ENCODE results near the gene ACOT9. TPM values are rescaled to one million over a fixed set of nuclear protein-coding genes. Genes with fewer than 3 reads are reported as not detected.
A peak's percentile ranks its signal among the peaks of the same experiment; 100 is the strongest.

Gene ACOT9
- total RNA-seq, 6 experiments from 2014 or later, result 8.9 to 20.2 (median 14.6) TPM

DNA sequence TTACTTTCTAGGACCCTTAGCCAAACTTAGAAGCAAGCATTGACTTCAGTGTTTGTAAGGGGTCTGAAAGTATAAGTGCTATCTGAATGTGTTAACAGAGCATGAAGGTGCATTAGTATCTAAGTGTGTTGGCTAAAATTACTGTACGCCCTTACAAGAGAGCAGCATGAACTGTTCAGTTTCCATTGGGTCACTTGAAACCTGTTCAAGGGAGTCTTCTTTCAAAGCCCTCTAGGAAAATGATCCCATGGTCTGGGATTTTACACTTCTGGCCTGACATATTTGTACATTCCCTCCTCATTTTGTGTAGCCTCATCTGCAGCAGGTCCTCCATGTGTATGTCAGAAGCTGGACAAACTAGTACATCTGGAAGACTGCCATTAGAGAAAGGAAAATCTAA lies 72.5 kb downstream of the ACOT9 start:
- Histone ChIP-seq H3K9me3 (no peaks in the 10 kb centered on the region), H3K27me3 (no peaks in the 10 kb centered on the region), H3K27ac (no peak overlapping the region), H3K4me1 (peaks cover 0 to 2% (median 0%) of the 10 kb centered on the region in 4 donors), H3K36me3 (peaks cover 0 to 15% (median 4%) of the 10 kb centered on the region in 4 donors), H3K4me3 (no peak overlapping the region)
- TF ChIP-seq POLR2A (IDR thresholded peaks at IDR 0.05), result no peak
- TF ChIP-seq, protein P1, sequence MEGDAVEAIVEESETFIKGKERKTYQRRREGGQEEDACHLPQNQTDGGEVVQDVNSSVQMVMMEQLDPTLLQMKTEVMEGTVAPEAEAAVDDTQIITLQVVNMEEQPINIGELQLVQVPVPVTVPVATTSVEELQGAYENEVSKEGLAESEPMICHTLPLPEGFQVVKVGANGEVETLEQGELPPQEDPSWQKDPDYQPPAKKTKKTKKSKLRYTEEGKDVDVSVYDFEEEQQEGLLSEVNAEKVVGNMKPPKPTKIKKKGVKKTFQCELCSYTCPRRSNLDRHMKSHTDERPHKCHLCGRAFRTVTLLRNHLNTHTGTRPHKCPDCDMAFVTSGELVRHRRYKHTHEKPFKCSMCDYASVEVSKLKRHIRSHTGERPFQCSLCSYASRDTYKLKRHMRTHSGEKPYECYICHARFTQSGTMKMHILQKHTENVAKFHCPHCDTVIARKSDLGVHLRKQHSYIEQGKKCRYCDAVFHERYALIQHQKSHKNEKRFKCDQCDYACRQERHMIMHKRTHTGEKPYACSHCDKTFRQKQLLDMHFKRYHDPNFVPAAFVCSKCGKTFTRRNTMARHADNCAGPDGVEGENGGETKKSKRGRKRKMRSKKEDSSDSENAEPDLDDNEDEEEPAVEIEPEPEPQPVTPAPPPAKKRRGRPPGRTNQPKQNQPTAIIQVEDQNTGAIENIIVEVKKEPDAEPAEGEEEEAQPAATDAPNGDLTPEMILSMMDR (IDR thresholded peaks at IDR 0.05), result no peak
- ATAC-seq, result no peak
- intact Hi-C loops (cut with DNase I), result no loop called here
- DNase-seq, result no peak
- 67% methylated on average over 1 of the region's 1 CpG for WGBS (ENCODE audit: insufficient coverage, low coverage, low lambda C conversion rate, missing lambda C conversion rate)

DNA sequence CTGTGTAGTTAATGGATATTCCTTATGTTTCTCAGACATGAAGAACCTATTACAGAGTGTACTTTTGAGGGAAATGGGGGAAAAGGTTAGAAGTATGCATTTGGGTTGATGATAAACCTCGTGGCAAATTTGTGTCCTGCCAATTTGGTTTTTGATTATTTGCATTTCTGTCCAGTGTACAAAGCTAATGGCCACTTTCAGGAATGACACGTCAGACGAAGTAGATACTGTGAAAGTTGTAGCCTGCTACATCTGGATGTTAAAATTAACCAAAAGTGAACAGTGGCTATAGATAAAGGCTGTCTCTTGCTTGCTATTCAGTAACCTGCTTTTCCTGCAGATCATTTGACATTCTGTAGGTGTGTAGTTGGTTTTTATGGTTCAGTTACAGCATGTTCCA lies 74.7 kb downstream of the ACOT9 start:
- Histone ChIP-seq H3K27me3 (no peaks in the 10 kb centered on the region), H3K4me1 (peaks cover 0 to 2% (median 0%) of the 10 kb centered on the region in 4 donors), H3K4me3 (peak overlapping the region; percentile 64 to 71 (median 65)), H3K36me3 (peaks cover 0 to 8% (median 3%) of the 10 kb centered on the region in 4 donors), H3K27ac (peak overlapping the region; percentile 73 to 87 (median 83)), H3K9me3 (no peaks in the 10 kb centered on the region)
- ATAC-seq (peak in 3 of 4 donors; percentile 2 to 40 (median 20)), DNase-seq (no peak)
- TF ChIP-seq POLR2A (IDR thresholded peaks at IDR 0.05), result no peak
- TF ChIP-seq, protein P1 (IDR thresholded peaks at IDR 0.05), result no peak
- 12% methylated on average over 3 of the region's 3 CpGs for WGBS (ENCODE audit: insufficient coverage, low coverage, low lambda C conversion rate, missing lambda C conversion rate)
- intact Hi-C loops (cut with DNase I), result no loop called here

DNA sequence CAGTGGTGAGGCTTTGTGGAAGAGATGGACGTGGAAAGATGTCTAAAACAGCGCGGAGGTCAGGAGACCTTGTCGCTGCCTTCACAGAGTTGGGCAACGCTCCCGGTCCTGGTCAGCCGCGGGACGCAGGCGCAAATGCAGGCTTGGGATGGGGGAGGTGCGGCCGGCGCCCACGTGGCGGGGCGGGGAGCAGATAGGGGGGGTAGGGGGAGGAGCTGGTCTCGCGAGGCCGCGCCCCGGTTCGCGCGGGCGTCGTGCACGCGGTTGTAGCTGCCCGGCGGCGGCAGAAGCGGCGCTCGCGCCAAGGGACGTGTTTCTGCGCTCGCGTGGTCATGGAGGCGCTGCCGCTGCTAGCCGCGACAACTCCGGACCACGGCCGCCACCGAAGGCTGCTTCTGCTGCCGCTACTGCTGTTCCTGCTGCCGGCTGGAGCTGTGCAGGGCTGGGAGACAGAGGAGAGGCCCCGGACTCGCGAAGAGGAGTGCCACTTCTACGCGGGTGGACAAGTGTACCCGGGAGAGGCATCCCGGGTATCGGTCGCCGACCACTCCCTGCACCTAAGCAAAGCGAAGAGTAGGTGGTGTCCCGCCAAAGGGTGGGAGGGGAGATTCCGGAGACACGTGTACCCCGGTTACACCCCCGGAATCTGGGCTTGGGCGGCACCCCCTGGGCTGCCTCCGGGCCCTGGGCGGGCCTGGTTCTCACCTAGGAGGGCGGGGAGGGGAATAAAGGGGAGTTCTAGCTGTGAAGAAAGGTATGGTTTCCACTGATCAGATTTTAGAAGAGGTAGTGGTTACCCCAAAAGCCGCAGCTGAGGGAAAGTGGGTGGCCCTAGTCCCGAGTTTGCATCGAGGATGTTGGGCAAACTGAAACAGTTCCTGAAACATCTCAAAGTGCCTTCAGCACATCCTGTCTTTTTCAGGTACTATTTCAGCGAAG lies 75.6 kb downstream of the ACOT9 start, which contains the start of gene PRDX4:
TSS of gene PRDX4 (plus strand) at position 255 of the 939 bp plus-strand sequence. CDS start at position 333, 78 bp downstream.
- Histone ChIP-seq H3K4me1 (peaks cover 0 to 2% (median 0%) of the 10 kb centered on the region in 4 donors), H3K27ac (peak within 1 kb of the TSS; percentile 73 to 87 (median 83)), H3K9me3 (no peaks in the 10 kb centered on the region), H3K4me3 (peak within 1 kb of the TSS; percentile 64 to 71 (median 65)), H3K27me3 (no peaks in the 10 kb centered on the region), H3K36me3 (peaks cover 0 to 8% (median 3%) of the 10 kb centered on the region in 4 donors)
- DNase-seq, result peak; percentile 91 to 93 (median 93)
- ATAC-seq, result peak; percentile 97 to 99 (median 99)
- intact Hi-C loops (cut with DNase I), result no loop called here
- TF ChIP-seq POLR2A (IDR thresholded peaks at IDR 0.05), result peak; percentile 70
- TF ChIP-seq, protein P1 (IDR thresholded peaks at IDR 0.05), result no peak
- WGBS (ENCODE audit: insufficient coverage, low coverage, low lambda C conversion rate, missing lambda C conversion rate), result 21% methylated on average over 35 of the region's 73 CpGs

DNA sequence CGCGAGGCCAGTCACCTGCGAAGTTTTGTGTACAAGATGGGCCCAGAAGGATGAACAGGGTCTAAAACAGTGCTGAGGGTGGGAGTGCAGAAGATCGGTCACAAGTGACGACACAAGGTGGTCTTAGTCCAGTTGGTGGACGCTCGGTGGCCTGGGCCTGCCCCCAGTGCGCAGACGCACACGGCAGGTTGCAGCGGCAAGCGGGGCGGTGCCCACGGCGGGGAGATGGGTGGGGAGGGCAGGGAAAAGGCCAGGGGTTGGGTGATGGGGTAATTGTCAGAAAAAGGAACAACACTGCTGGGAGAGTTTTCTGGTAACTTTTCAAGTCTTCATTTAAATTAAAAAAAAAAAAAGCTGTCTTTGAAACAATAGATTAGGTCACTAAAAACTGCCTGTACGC lies 76.8 kb downstream of the ACOT9 start:
- no peak overlapping the region for H3K4me3 ChIP-seq
- ATAC-seq (no peak), DNase-seq (no peak)
- WGBS (ENCODE audit: insufficient coverage, low coverage, low lambda C conversion rate, missing lambda C conversion rate), result 80% methylated on average over 16 of the region's 16 CpGs
- intact Hi-C loops (cut with DNase I), result no loop called here
- TF ChIP-seq POLR2A (IDR thresholded peaks at IDR 0.05), result no peak
- TF ChIP-seq, protein P1 (IDR thresholded peaks at IDR 0.05), result no peak
- no peak overlapping the region for H3K27ac ChIP-seq
- no peaks in the 10 kb centered on the region for H3K36me3 ChIP-seq
- H3K9me3 ChIP-seq, result no peaks in the 10 kb centered on the region
- peaks cover 0 to 2% (median 0%) of the 10 kb centered on the region in 4 donors for H3K4me1 ChIP-seq
- no peaks in the 10 kb centered on the region for H3K27me3 ChIP-seq
